Bronchial epithelial cell (primary cell): ENCODE results near the gene WASF1. TPM values are rescaled to one million over a fixed set of nuclear protein-coding genes. Genes with fewer than 3 reads are reported as not detected.
A peak's percentile ranks its signal among the peaks of the same experiment; 100 is the strongest.
"Not testable (repeated sequence)": the region's sequence is repeated elsewhere in the genome, so short reads cannot be mapped to it uniquely, and the experiment has no call there.

Source experiments
- DNase-seq: peaks from one replicate; pipeline ENCODE4 v3.0.0-alpha.2; 2010; ENCODE audit warnings: low read depth
- FAIRE-seq: peaks from 2 replicates; lab custom pipeline; 2011; peaks lifted over from hg19 to GRCh38; lab: Jason Lieb, UNC
- H3K27me3 ChIP-seq: 2 replicates; pipeline ENCODE4 v1.5.1; 2011; ENCODE audit warnings: low read length; ENCODE audit not compliant: control insufficient read depth, insufficient read depth
- H3K36me3 ChIP-seq: 2 replicates; pipeline ENCODE4 v1.5.1; 2011; ENCODE audit warnings: low read length; ENCODE audit not compliant: control insufficient read depth, insufficient read depth
- H3K4me3 ChIP-seq: 2 replicates; pipeline ENCODE4 v1.5.1; 2011; ENCODE audit warnings: mild to moderate bottlenecking, low read depth, low read length, control low read depth
- CTCF ChIP-seq: IDR thresholded peaks from 2 replicates; pipeline ENCODE4 v1.5.1; 2011; ENCODE audit warnings: mild to moderate bottlenecking, moderate library complexity, low read length, control low read depth, inconsistent platforms; ENCODE audit not compliant: insufficient read depth, severe bottlenecking
- total RNA-seq: library from RNA; depleted of rRNA; stranded (reverse); fragments of >200 nt; gene quantifications from 2 replicates; pipeline ENCODE4 v1.2.1, GENCODE V29; 2014

WASF1 gene
- total RNA-seq, 1 donor from 2014 or later = 7.1 TPM

GRCh38 chr6:110130362-110130761 is 49.1 kb downstream of the WASF1 start:
- DNase-seq = no peak
- H3K27me3 ChIP-seq = no peaks in the 10 kb centered on the region
- FAIRE-seq = no peak
- no peak for TF ChIP-seq CTCF
- peaks cover 1% of the 10 kb centered on the region for H3K36me3 ChIP-seq
- no peak overlapping the region for H3K4me3 ChIP-seq

GRCh38 chr6:110128418-110128817 is 51.1 kb downstream of the WASF1 start:
- Histone ChIP-seq H3K4me3 (no peak overlapping the region), H3K27me3 (no peaks in the 10 kb centered on the region), H3K36me3 (peaks cover 1% of the 10 kb centered on the region)
- peak; percentile 8 for DNase-seq
- FAIRE-seq = no peak
- TF ChIP-seq CTCF = no peak

- no peak for TF ChIP-seq CTCF
- H3K4me3 ChIP-seq = no peak overlapping the region
- H3K36me3 ChIP-seq = peaks cover 1% of the 10 kb centered on the region
- DNase-seq (no peak), FAIRE-seq (no peak)
- H3K27me3 ChIP-seq = no peaks in the 10 kb centered on the region
Observed at GRCh38 chr6:110125361-110125760, 54.1 kb downstream of the WASF1 start.

- not testable (repeated sequence) for H3K27me3 ChIP-seq, H3K4me3 ChIP-seq, FAIRE-seq, H3K36me3 ChIP-seq, DNase-seq
Observed at GRCh38 chr6:110121655-110122054, 57.8 kb downstream of the WASF1 start.

GRCh38 chr6:110116258-110116657 is 63.2 kb downstream of the WASF1 start:
- no peak for TF ChIP-seq CTCF

GRCh38 chr6:110114004-110114403 is 65.5 kb downstream of the WASF1 start:
- no peak for FAIRE-seq
- no peak for DNase-seq
- Histone ChIP-seq H3K4me3 (no peak overlapping the region), H3K27me3 (no peaks in the 10 kb centered on the region), H3K36me3 (no peaks in the 10 kb centered on the region)
- TF ChIP-seq CTCF = no peak

More at GRCh38 chr6:110116258-110116657, 63.2 kb downstream of the WASF1 start:
- DNase-seq = peak; percentile 65
- Histone ChIP-seq H3K4me3 (no peak overlapping the region), H3K36me3 (no peaks in the 10 kb centered on the region), H3K27me3 (no peaks in the 10 kb centered on the region)
- FAIRE-seq = no peak
